Right atrium auricular region (tissue), 2 donors: ENCODE measurements around the gene MYL6. TPM values are rescaled to one million over a fixed set of nuclear protein-coding genes. Genes with fewer than 3 reads are reported as not detected.
"Not testable (repeated sequence)": the region's sequence is repeated elsewhere in the genome, so short reads cannot be mapped to it uniquely, and the experiment has no call there.

ENCODE experiments used
- DNase-seq: peaks from one replicate; pipeline ENCODE4 v3.0.0-alpha.2; 2019; ENCODE audit warnings: low spot score
- H3K27ac ChIP-seq, 2 donors: fragments of 200-600 bp; sonication (generic); 1 replicate in 1 of 2; 2 replicates in 1 of 2; pipeline ENCODE4 v1.5.1; 2016 to 2019
- H3K27me3 ChIP-seq, 2 donors: fragments of 200-600 bp; sonication (generic); one replicate each; pipeline versions ENCODE4 v1.5.1 to v1.6.0; 2017 to 2019
- H3K36me3 ChIP-seq: fragments of 200-600 bp; sonication (generic); one replicate; pipeline ENCODE4 v1.5.1; 2016
- H3K4me1 ChIP-seq, 2 donors: fragments of 200-600 bp; sonication (generic); one replicate each; pipeline versions ENCODE4 v1.5.1 to v1.6.0; 2017 to 2019
- H3K4me3 ChIP-seq, 2 donors: fragments of 200-600 bp; sonication (generic); 1 replicate in 1 of 2; 2 replicates in 1 of 2; pipeline ENCODE4 v1.5.1; 2017 to 2019; ENCODE audit warnings: mild to moderate bottlenecking in 1 of 2, moderate library complexity in 1 of 2
- H3K9me3 ChIP-seq, 2 donors: fragments of 200-600 bp; sonication (generic); one replicate each; pipeline ENCODE4 v1.5.1; 2019
- CTCF ChIP-seq, 2 donors: fragments of 200-600 bp; sonication (generic); IDR thresholded peaks; one replicate each; pipeline ENCODE4 v1.5.1; 2019; ENCODE audit warnings: antibody characterized with exemption in 2 of 2
- total RNA-seq, 2 donors: library from RNA; depleted of rRNA; stranded (reverse); fragments of >200 nt; gene quantifications; one replicate each; pipeline ENCODE4 v1.1.0, GENCODE V29; 2016

The MYL6 gene
- total RNA-seq, 2 donors from 2014 or later: 567 to 1,179 TPM

DNA sequence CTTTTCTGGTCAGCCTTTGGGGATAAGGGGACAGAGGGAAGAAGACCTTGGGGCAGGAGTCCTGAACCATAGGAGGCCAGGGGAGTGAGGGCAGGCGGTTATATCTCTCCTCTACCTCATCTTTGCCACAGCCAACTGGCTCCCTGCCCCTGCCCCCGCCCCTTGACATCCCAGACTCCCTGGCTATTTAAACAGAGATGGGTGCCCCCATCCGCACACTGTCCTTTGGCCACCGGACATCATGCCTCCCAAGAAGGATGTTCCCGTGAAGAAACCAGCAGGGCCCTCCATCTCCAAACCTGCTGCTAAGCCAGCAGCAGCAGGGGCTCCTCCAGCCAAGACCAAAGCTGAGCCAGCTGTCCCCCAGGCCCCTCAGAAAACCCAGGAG, 4.5 kb upstream of the MYL6 start:
- TF ChIP-seq CTCF (IDR thresholded peaks at IDR 0.05): no peak
- Histone ChIP-seq H3K4me1 (peaks cover 0 to 22% of the 10 kb centered on the region in 2 donors), H3K4me3 (no peak overlapping the region), H3K9me3 (no peaks in the 10 kb centered on the region), H3K27ac (no peak overlapping the region), H3K36me3 (no peaks in the 10 kb centered on the region), H3K27me3 (no peaks in the 10 kb centered on the region)
- DNase-seq: no peak

GRCh38 chr12:56154246-56154771, 3.9 kb upstream of the MYL6 start:
- no peak for DNase-seq
- no peaks in the 10 kb centered on the region for H3K27me3 ChIP-seq
- H3K4me1 ChIP-seq: peaks cover 0 to 24% of the 10 kb centered on the region in 2 donors
- H3K4me3 ChIP-seq: no peak overlapping the region
- no peaks in the 10 kb centered on the region for H3K9me3 ChIP-seq
- no peak for TF ChIP-seq CTCF (IDR thresholded peaks at IDR 0.05)
- no peak overlapping the region for H3K27ac ChIP-seq
- H3K36me3 ChIP-seq: peaks cover under 1% of the 10 kb centered on the region

DNA sequence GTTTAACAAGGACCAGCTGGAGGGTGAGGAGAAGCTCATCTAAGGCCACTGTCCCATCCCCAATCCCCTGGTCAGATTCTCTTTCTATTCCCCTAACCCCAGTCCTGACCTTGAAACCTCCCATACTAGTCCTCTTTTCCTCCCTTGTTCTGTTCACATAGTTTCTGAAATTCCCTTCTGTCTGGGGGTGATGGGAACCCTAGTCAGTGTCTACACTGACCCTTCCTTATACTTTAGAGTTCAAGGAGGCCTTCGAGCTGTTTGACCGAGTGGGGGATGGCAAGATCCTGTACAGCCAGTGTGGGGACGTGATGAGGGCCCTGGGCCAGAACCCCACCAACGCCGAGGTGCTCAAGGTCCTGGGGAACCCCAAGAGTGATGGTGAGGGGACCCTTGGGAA, 3.3 kb upstream of the MYL6 start:
- Histone ChIP-seq H3K9me3 (no peaks in the 10 kb centered on the region), H3K4me3 (no peak overlapping the region), H3K36me3 (peaks cover 5% of the 10 kb centered on the region), H3K27me3 (no peaks in the 10 kb centered on the region), H3K4me1 (peaks cover 0 to 29% of the 10 kb centered on the region in 2 donors), H3K27ac (no peak overlapping the region)
- no peak for TF ChIP-seq CTCF (IDR thresholded peaks at IDR 0.05)
- DNase-seq: no peak

GRCh38 chr12:56155256-56155845, 2.8 kb upstream of the MYL6 start:
- Histone ChIP-seq H3K27me3 (no peaks in the 10 kb centered on the region), H3K4me3 (no peak overlapping the region), H3K27ac (no peak overlapping the region), H3K4me1 (peaks cover 0 to 35% of the 10 kb centered on the region in 2 donors), H3K9me3 (no peaks in the 10 kb centered on the region), H3K36me3 (peaks cover 11% of the 10 kb centered on the region)
- no peak for DNase-seq
- no peak for TF ChIP-seq CTCF (IDR thresholded peaks at IDR 0.05)

DNA sequence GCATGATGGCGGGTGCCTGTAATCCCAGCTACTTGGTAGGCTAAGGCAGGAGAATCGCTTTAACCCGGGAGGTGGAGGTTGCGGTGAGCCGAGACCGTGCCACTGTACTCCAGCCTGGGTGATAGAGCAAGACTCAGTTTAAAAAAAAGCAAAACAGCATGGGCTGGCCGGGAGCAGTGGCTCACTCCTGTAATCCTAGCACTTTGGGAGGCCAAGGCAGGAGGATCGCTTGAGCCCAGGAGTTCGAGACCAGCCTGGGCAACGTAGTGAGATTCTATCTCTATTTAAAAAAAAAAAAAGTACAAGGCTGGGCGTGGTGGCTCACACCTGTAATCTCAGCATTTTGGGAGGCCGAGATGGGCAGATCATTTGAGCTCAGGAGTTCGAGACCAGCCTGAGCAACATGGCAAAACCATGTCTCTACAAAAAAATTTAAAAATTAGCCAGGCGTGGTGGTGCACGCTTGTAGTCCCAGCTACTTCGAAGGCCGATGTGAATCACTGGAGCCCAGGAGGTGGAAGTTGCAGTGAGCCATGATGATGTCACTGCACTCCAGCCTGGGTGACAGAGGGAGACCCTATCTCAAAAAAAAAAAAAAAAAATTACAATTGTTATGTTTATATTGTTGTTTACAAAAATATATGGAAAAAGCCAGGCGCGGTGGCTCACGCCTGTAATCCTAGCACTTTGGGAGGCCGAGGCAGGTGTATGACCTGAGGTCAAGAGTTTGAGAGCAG, 1.5 kb upstream of the MYL6 start:
- Histone ChIP-seq H3K4me3 (peak overlapping the region; percentile 69 to 92), H3K4me1 (peaks cover 0 to 42% of the 10 kb centered on the region in 2 donors), H3K36me3 (peaks cover 23% of the 10 kb centered on the region), H3K27ac (peak overlapping the region; percentile 96 to 99)
- DNase-seq, H3K9me3 ChIP-seq, H3K27me3 ChIP-seq: not testable (repeated sequence)

GRCh38 chr12:56157201-56158028, 744 bp upstream of the MYL6 start:
- H3K4me3 ChIP-seq: peak overlapping the region; percentile 69 to 92
- H3K27me3 ChIP-seq: no peaks in the 10 kb centered on the region
- peaks cover 0 to 46% of the 10 kb centered on the region in 2 donors for H3K4me1 ChIP-seq
- peak; percentile 49 to 74 for TF ChIP-seq CTCF (IDR thresholded peaks at IDR 0.05)
- peaks cover 31% of the 10 kb centered on the region for H3K36me3 ChIP-seq
- DNase-seq: peak; percentile 84
- H3K9me3 ChIP-seq: no peaks in the 10 kb centered on the region
- H3K27ac ChIP-seq: peak overlapping the region; percentile 96 to 99
